Esophagus squamous epithelium (tissue), 5 donors: ENCODE measurements around the gene CEND1. TPM values are rescaled to one million over a fixed set of nuclear protein-coding genes. Genes with fewer than 3 reads are reported as not detected.
A peak's percentile ranks its signal among the peaks of the same experiment; 100 is the strongest.

Experiments used
- DNase-seq: peaks from one replicate; lab custom pipeline; 2025; lab: John Stamatoyannopoulos, UW
- H3K27ac ChIP-seq, 4 donors: fragments of 200-600 bp; sonication (generic); one replicate each; pipeline ENCODE4 v1.5.1; 2016 to 2019; ENCODE audit warnings: mild to moderate bottlenecking in 1 of 4
- H3K27me3 ChIP-seq, 4 donors: fragments of 200-600 bp; sonication (generic); 1 replicate in 3 of 4; 2 replicates in 1 of 4; pipeline versions ENCODE4 v1.5.1 to v1.6.0; 2017 to 2021; ENCODE audit warnings: antibody characterized with exemption in 1 of 4
- H3K36me3 ChIP-seq, 3 donors: fragments of 200-600 bp; sonication (generic); one replicate each; pipeline ENCODE4 v1.5.1; 2016 to 2019
- H3K4me1 ChIP-seq, 3 donors: fragments of 200-600 bp; sonication (generic); one replicate each; pipeline ENCODE4 v1.5.1; 2017 to 2019
- H3K4me3 ChIP-seq, 4 donors: fragments of 200-600 bp; sonication (generic); 1 replicate in 3 of 4; 2 replicates in 1 of 4; pipeline ENCODE4 v1.5.1; 2016 to 2019; ENCODE audit warnings: mild to moderate bottlenecking in 2 of 4, moderate library complexity in 1 of 4
- H3K9me3 ChIP-seq, 3 donors: fragments of 200-600 bp; sonication (generic); one replicate each; pipeline ENCODE4 v1.5.1; 2016 to 2019
- CTCF ChIP-seq, 6 experiments: fragments of 450-650 bp in 4 of 6; fragments of 200-600 bp in 2 of 6; sonication (generic) in 2 of 6; IDR thresholded peaks; one replicate each; pipeline ENCODE4 v1.5.1; 2016 to 2019; ENCODE audit warnings: antibody characterized with exemption in 6 of 6, mild to moderate bottlenecking in 4 of 6, moderate library complexity in 4 of 6
- POLR2A ChIP-seq, 4 donors: fragments of 450-650 bp; IDR thresholded peaks; one replicate each; pipeline ENCODE4 v1.6.1; 2017; ENCODE audit warnings: antibody characterized with exemption in 4 of 4, mild to moderate bottlenecking in 4 of 4, moderate library complexity in 3 of 4
- WGBS, 2 donors: methylation state at CpG; one replicate each; pipeline ENCODE4 v1.1.5; 2018; 5-methylcytosine and 5-hydroxymethylcytosine counted together
- intact Hi-C: fragments of 100-400 bp; cut with DNase I; formaldehyde crosslinking; loops from one replicate; pipeline ENCODE4 v1.15.0; 2022
- total RNA-seq, 4 donors: library from RNA; depleted of rRNA; stranded (reverse); fragments of >200 nt; gene quantifications; one replicate each; pipeline ENCODE4 v1.1.0, GENCODE V29; 2016
- donor health status: DM: yes; HTN: yes; CAD: no.

The CEND1 gene
- total RNA-seq, 4 donors from 2014 or later, result 0.15 TPM; not detected in 3

- WGBS, 2 donors, result 84 to 86% methylated on average over 2 to 5 of the region's 20 CpGs
- Histone ChIP-seq H3K9me3 (no peaks in the 10 kb centered on the region), H3K4me1 (peaks cover 26 to 71% (median 33%) of the 10 kb centered on the region in 3 donors), H3K4me3 (peak overlapping the region in 2 of 4 donors; percentile 95), H3K27me3 (no peaks in the 10 kb centered on the region), H3K36me3 (peaks cover 9 to 57% (median 23%) of the 10 kb centered on the region in 3 donors), H3K27ac (peak overlapping the region; percentile 9 to 94 (median 58))
- DNase-seq, result no peak
- intact Hi-C loops, result no loop called here
- TF ChIP-seq CTCF (IDR thresholded peaks at IDR 0.05), result peak in 1 of 6 experiments; percentile 7
- TF ChIP-seq POLR2A (IDR thresholded peaks at IDR 0.05), result no peak
These were observed 14.9 kb downstream of the CEND1 start for GRCh38 chr11:774873-775592.

GRCh38 chr11:773830-774229, 16.1 kb downstream of the CEND1 start:
- peak overlapping the region in 1 of 4 donors; percentile 20 for H3K27ac ChIP-seq
- WGBS, 2 donors, result 78% methylated on average over 4 of the region's 9 CpGs; no CpG with 5 or more reads in 1 of the 2 donors
- DNase-seq, result no peak
- H3K27me3 ChIP-seq, result no peaks in the 10 kb centered on the region
- H3K9me3 ChIP-seq, result no peaks in the 10 kb centered on the region
- peaks cover 9 to 61% (median 27%) of the 10 kb centered on the region in 3 donors for H3K36me3 ChIP-seq
- H3K4me1 ChIP-seq, result peaks cover 26 to 62% (median 26%) of the 10 kb centered on the region in 3 donors
- no peak for TF ChIP-seq CTCF (IDR thresholded peaks at IDR 0.05)
- TF ChIP-seq POLR2A (IDR thresholded peaks at IDR 0.05), result no peak
- no peak overlapping the region for H3K4me3 ChIP-seq
- intact Hi-C loops, result no loop called here

- peaks cover 22 to 58% (median 23%) of the 10 kb centered on the region in 3 donors for H3K4me1 ChIP-seq
- no peak for DNase-seq
- H3K27ac ChIP-seq, result peak overlapping the region in 1 of 4 donors; percentile 20
- intact Hi-C loops, result no loop called here
- no peak for TF ChIP-seq CTCF (IDR thresholded peaks at IDR 0.05)
- no peaks in the 10 kb centered on the region for H3K27me3 ChIP-seq
- 100% methylated on average over 1 to 2 of the region's 5 CpGs for WGBS, 2 donors
- H3K9me3 ChIP-seq, result no peaks in the 10 kb centered on the region
- H3K4me3 ChIP-seq, result no peak overlapping the region
- H3K36me3 ChIP-seq, result peaks cover 9 to 65% (median 27%) of the 10 kb centered on the region in 3 donors
These were observed 16.5 kb downstream of the CEND1 start for GRCh38 chr11:773425-773824.

- DNase-seq, result no peak
- 80 to 93% methylated on average over 1 to 11 of the region's 34 CpGs for WGBS, 2 donors
- no peaks in the 10 kb centered on the region for H3K27me3 ChIP-seq
- intact Hi-C loops, result no loop called here
- H3K4me1 ChIP-seq, result peaks cover 17 to 51% (median 18%) of the 10 kb centered on the region in 3 donors
- no peak overlapping the region for H3K27ac ChIP-seq
- H3K4me3 ChIP-seq, result no peak overlapping the region
- H3K9me3 ChIP-seq, result no peaks in the 10 kb centered on the region
- peaks cover 9 to 72% (median 27%) of the 10 kb centered on the region in 3 donors for H3K36me3 ChIP-seq
- no peak for TF ChIP-seq CTCF (IDR thresholded peaks at IDR 0.05)
- TF ChIP-seq POLR2A (IDR thresholded peaks at IDR 0.05), result no peak
These were observed 17.2 kb downstream of the CEND1 start for GRCh38 chr11:772429-773390.
